ENCODE results near the gene EEF2K.
A peak's percentile ranks its signal among the peaks of the same experiment; 100 is the strongest.

DNA sequence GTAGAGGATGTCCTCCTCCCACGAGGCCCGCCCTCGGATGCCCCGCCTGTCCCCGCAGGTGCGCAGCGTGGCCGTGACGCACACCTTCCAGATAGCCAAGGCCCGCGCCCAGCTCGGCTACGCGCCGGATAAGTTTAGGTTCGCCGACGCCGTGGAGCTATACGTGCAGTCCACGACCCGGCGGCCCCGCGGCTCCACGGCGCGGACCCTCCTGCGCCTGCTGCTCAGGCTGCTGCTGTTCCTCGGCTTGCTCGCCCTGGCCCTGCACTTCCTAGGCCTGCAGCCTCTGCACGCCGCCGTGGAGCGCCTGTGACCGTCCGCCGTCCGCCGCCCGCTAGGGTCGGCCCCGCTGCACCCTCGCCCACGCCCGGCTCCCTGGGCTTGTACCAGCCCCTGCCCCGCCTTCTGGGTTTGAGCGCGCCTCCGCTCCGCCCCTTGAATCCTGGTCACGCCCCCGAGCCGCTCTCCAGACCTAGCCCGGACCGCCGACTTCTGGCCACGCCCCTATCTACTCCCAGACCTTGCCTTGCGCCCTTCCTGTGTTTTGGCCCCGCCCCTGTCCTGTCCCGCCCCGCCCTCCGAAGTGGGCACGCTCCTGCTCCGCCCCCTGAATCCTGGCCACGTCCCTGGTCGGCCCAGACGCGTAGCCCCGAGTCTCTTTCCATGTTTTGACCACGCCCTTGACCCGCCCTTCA is 15.8 kb upstream of the EEF2K start:
- TF ChIP-seq ARNTL (CRISPR knock-in tag; IDR thresholded peaks at IDR 0.05; ENCODE audit: borderline replicate concordance, low read depth) = no peak
- no peak for TF ChIP-seq BACH2 (CRISPR knock-in tag; IDR thresholded peaks at IDR 0.05; ENCODE audit: borderline replicate concordance)
- TF ChIP-seq, protein P1, sequence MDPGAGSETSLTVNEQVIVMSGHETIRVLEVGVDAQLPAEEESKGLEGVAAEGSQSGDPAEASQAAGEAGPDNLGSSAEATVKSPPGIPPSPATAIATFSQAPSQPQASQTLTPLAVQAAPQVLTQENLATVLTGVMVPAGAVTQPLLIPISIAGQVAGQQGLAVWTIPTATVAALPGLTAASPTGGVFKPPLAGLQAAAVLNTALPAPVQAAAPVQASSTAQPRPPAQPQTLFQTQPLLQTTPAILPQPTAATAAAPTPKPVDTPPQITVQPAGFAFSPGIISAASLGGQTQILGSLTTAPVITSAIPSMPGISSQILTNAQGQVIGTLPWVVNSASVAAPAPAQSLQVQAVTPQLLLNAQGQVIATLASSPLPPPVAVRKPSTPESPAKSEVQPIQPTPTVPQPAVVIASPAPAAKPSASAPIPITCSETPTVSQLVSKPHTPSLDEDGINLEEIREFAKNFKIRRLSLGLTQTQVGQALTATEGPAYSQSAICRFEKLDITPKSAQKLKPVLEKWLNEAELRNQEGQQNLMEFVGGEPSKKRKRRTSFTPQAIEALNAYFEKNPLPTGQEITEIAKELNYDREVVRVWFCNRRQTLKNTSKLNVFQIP (CRISPR knock-in tag; IDR thresholded peaks at IDR 0.05; ENCODE audit: borderline replicate concordance, low read depth) = no peak
- TF ChIP-seq, protein P2, sequence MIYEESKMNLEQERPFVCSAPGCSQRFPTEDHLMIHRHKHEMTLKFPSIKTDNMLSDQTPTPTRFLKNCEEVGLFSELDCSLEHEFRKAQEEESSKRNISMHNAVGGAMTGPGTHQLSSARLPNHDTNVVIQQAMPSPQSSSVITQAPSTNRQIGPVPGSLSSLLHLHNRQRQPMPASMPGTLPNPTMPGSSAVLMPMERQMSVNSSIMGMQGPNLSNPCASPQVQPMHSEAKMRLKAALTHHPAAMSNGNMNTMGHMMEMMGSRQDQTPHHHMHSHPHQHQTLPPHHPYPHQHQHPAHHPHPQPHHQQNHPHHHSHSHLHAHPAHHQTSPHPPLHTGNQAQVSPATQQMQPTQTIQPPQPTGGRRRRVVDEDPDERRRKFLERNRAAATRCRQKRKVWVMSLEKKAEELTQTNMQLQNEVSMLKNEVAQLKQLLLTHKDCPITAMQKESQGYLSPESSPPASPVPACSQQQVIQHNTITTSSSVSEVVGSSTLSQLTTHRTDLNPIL (CRISPR knock-in tag; IDR thresholded peaks at IDR 0.05; ENCODE audit: low read depth) = no peak
- TF ChIP-seq, protein P3, sequence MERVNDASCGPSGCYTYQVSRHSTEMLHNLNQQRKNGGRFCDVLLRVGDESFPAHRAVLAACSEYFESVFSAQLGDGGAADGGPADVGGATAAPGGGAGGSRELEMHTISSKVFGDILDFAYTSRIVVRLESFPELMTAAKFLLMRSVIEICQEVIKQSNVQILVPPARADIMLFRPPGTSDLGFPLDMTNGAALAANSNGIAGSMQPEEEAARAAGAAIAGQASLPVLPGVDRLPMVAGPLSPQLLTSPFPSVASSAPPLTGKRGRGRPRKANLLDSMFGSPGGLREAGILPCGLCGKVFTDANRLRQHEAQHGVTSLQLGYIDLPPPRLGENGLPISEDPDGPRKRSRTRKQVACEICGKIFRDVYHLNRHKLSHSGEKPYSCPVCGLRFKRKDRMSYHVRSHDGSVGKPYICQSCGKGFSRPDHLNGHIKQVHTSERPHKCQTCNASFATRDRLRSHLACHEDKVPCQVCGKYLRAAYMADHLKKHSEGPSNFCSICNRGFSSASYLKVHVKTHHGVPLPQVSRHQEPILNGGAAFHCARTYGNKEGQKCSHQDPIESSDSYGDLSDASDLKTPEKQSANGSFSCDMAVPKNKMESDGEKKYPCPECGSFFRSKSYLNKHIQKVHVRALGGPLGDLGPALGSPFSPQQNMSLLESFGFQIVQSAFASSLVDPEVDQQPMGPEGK (CRISPR knock-in tag; IDR thresholded peaks at IDR 0.05; ENCODE audit: borderline replicate concordance) = no peak
- TF ChIP-seq, protein P4, sequence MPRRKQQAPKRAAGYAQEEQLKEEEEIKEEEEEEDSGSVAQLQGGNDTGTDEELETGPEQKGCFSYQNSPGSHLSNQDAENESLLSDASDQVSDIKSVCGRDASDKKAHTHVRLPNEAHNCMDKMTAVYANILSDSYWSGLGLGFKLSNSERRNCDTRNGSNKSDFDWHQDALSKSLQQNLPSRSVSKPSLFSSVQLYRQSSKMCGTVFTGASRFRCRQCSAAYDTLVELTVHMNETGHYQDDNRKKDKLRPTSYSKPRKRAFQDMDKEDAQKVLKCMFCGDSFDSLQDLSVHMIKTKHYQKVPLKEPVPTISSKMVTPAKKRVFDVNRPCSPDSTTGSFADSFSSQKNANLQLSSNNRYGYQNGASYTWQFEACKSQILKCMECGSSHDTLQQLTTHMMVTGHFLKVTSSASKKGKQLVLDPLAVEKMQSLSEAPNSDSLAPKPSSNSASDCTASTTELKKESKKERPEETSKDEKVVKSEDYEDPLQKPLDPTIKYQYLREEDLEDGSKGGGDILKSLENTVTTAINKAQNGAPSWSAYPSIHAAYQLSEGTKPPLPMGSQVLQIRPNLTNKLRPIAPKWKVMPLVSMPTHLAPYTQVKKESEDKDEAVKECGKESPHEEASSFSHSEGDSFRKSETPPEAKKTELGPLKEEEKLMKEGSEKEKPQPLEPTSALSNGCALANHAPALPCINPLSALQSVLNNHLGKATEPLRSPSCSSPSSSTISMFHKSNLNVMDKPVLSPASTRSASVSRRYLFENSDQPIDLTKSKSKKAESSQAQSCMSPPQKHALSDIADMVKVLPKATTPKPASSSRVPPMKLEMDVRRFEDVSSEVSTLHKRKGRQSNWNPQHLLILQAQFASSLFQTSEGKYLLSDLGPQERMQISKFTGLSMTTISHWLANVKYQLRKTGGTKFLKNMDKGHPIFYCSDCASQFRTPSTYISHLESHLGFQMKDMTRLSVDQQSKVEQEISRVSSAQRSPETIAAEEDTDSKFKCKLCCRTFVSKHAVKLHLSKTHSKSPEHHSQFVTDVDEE (CRISPR knock-in tag; IDR thresholded peaks at IDR 0.05) = no peak
- no peak for TF ChIP-seq SNAI2 (CRISPR knock-in tag; IDR thresholded peaks at IDR 0.05)
- no peak for TF ChIP-seq GLIS3 (CRISPR knock-in tag; IDR thresholded peaks at IDR 0.05)
- 0 out of 2 replicates have a peak, but pooled peaks have one; percentile 13 for TF ChIP-seq ZFP3 (CRISPR knock-in tag; IDR thresholded peaks at IDR 0.05)
- TF ChIP-seq ESRRG (CRISPR knock-in tag; IDR thresholded peaks at IDR 0.05) = 0 out of 2 replicates have a peak, but pooled peaks have one; percentile 66
- TF ChIP-seq, protein P5, sequence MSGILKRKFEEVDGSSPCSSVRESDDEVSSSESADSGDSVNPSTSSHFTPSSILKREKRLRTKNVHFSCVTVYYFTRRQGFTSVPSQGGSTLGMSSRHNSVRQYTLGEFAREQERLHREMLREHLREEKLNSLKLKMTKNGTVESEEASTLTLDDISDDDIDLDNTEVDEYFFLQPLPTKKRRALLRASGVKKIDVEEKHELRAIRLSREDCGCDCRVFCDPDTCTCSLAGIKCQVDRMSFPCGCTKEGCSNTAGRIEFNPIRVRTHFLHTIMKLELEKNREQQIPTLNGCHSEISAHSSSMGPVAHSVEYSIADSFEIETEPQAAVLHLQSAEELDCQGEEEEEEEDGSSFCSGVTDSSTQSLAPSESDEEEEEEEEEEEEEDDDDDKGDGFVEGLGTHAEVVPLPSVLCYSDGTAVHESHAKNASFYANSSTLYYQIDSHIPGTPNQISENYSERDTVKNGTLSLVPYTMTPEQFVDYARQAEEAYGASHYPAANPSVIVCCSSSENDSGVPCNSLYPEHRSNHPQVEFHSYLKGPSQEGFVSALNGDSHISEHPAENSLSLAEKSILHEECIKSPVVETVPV (CRISPR knock-in tag; IDR thresholded peaks at IDR 0.05) = no peak
- TF ChIP-seq ZNF70 (CRISPR knock-in tag; IDR thresholded peaks at IDR 0.05) = no peak
- no peak for TF ChIP-seq ZNF8 (CRISPR knock-in tag; IDR thresholded peaks at IDR 0.05)
- no peak for TF ChIP-seq ZNF565 (CRISPR knock-in tag; conservative IDR thresholded peaks at IDR 0.05; ENCODE audit: low read depth)

Data from SK-N-SH treated with all-trans-retinoic acid at 6 μM for 48 hours (cell line).